IPS-18a (cell line): ENCODE data around the gene HLA-A.
"Not testable (repeated sequence)": the region's sequence is repeated elsewhere in the genome, so short reads cannot be mapped to it uniquely, and the experiment has no call there.

Experiments used
- H3K27ac ChIP-seq: one replicate; pipeline ENCODE4 v1.5.1; 2013; ENCODE audit warnings: low read length
- H3K27me3 ChIP-seq: one replicate; pipeline ENCODE4 v1.6.1; 2013; ENCODE audit warnings: mild to moderate bottlenecking, low read length; ENCODE audit not compliant: control insufficient read depth, insufficient read depth
- H3K36me3 ChIP-seq: one replicate; pipeline ENCODE4 v1.6.1; 2013; ENCODE audit warnings: low read depth, low read length; ENCODE audit not compliant: control insufficient read depth
- H3K4me1 ChIP-seq: one replicate; pipeline ENCODE4 v1.6.1; 2013; ENCODE audit warnings: low read depth, low read length; ENCODE audit not compliant: control insufficient read depth
- H3K4me3 ChIP-seq: one replicate; pipeline ENCODE4 v1.5.1; 2013; ENCODE audit warnings: low read length
- H3K9ac ChIP-seq: one replicate; pipeline ENCODE4 v1.6.1; 2013; ENCODE audit warnings: mild to moderate bottlenecking, low read length, moderate library complexity
- H3K9me3 ChIP-seq: one replicate; pipeline ENCODE4 v1.6.1; 2013; ENCODE audit warnings: low read depth, low read length; ENCODE audit not compliant: control insufficient read depth

The HLA-A gene

GRCh38 chr6:29951882-29952281 is 9.6 kb downstream of the HLA-A start:
- no peak overlapping the region for H3K27ac ChIP-seq
- H3K27me3 ChIP-seq = no peaks in the 10 kb centered on the region
- H3K4me3 ChIP-seq = no peak overlapping the region
- no peaks in the 10 kb centered on the region for H3K4me1 ChIP-seq
- H3K9ac ChIP-seq = no peak overlapping the region
- no peaks in the 10 kb centered on the region for H3K9me3 ChIP-seq
- H3K36me3 ChIP-seq = no peaks in the 10 kb centered on the region

- H3K4me3 ChIP-seq = no peak overlapping the region
- H3K27ac ChIP-seq = no peak overlapping the region
- no peaks in the 10 kb centered on the region for H3K36me3 ChIP-seq
- no peaks in the 10 kb centered on the region for H3K9me3 ChIP-seq
- no peak overlapping the region for H3K9ac ChIP-seq
- no peaks in the 10 kb centered on the region for H3K27me3 ChIP-seq
- no peaks in the 10 kb centered on the region for H3K4me1 ChIP-seq
Measured at GRCh38 chr6:29953001-29953441, 10.7 kb downstream of the HLA-A start.

GRCh38 chr6:29953686-29954085 is 11.4 kb downstream of the HLA-A start:
- H3K4me1 ChIP-seq = no peaks in the 10 kb centered on the region
- H3K4me3 ChIP-seq = no peak overlapping the region
- H3K9me3 ChIP-seq = no peaks in the 10 kb centered on the region
- H3K27me3 ChIP-seq = no peaks in the 10 kb centered on the region
- H3K9ac ChIP-seq = no peak overlapping the region
- H3K36me3 ChIP-seq = no peaks in the 10 kb centered on the region
- H3K27ac ChIP-seq = no peak overlapping the region

- H3K27ac ChIP-seq = no peak overlapping the region
- no peaks in the 10 kb centered on the region for H3K27me3 ChIP-seq
- H3K9ac ChIP-seq = no peak overlapping the region
- no peaks in the 10 kb centered on the region for H3K9me3 ChIP-seq
- H3K4me3 ChIP-seq = no peak overlapping the region
- no peaks in the 10 kb centered on the region for H3K36me3 ChIP-seq
- H3K4me1 ChIP-seq = no peaks in the 10 kb centered on the region
Measured at GRCh38 chr6:29954272-29954671, 11.9 kb downstream of the HLA-A start.

GRCh38 chr6:29955783-29956182 is 13.5 kb downstream of the HLA-A start:
- H3K9ac ChIP-seq = no peak overlapping the region
- no peaks in the 10 kb centered on the region for H3K27me3 ChIP-seq
- H3K4me3 ChIP-seq = no peak overlapping the region
- H3K27ac ChIP-seq = no peak overlapping the region
- no peaks in the 10 kb centered on the region for H3K9me3 ChIP-seq
- H3K36me3 ChIP-seq = no peaks in the 10 kb centered on the region
- H3K4me1 ChIP-seq = no peaks in the 10 kb centered on the region

GRCh38 chr6:29956518-29956917 is 14.2 kb downstream of the HLA-A start:
- Histone ChIP-seq H3K4me3 (no peak overlapping the region), H3K36me3 (no peaks in the 10 kb centered on the region), H3K9ac (no peak overlapping the region), H3K9me3 (no peaks in the 10 kb centered on the region), H3K4me1 (no peaks in the 10 kb centered on the region), H3K27ac (no peak overlapping the region), H3K27me3 (no peaks in the 10 kb centered on the region)

- H3K9ac ChIP-seq = no peak overlapping the region
- H3K36me3 ChIP-seq = no peaks in the 10 kb centered on the region
- H3K27me3 ChIP-seq = no peaks in the 10 kb centered on the region
- H3K27ac ChIP-seq = no peak overlapping the region
- H3K9me3 ChIP-seq = no peaks in the 10 kb centered on the region
- H3K4me1 ChIP-seq = no peaks in the 10 kb centered on the region
- no peak overlapping the region for H3K4me3 ChIP-seq
Measured at GRCh38 chr6:29958046-29958445, 15.7 kb downstream of the HLA-A start.

- Histone ChIP-seq H3K4me1 (no peaks in the 10 kb centered on the region), H3K36me3 (no peaks in the 10 kb centered on the region), H3K9me3 (no peaks in the 10 kb centered on the region), H3K27ac (no peak overlapping the region), H3K27me3 (no peaks in the 10 kb centered on the region), H3K9ac (no peak overlapping the region), H3K4me3 (no peak overlapping the region)
Measured at GRCh38 chr6:29958921-29959320, 16.6 kb downstream of the HLA-A start.

- Histone ChIP-seq H3K36me3 (no peaks in the 10 kb centered on the region), H3K9me3 (no peaks in the 10 kb centered on the region), H3K4me1 (peaks cover 4% of the 10 kb centered on the region), H3K4me3 (no peak overlapping the region), H3K27ac (no peak overlapping the region), H3K9ac (no peak overlapping the region), H3K27me3 (no peaks in the 10 kb centered on the region)
Measured at GRCh38 chr6:29959467-29959866, 17.1 kb downstream of the HLA-A start.

GRCh38 chr6:29961966-29962365 is 19.6 kb downstream of the HLA-A start:
- no peak overlapping the region for H3K4me3 ChIP-seq
- H3K36me3 ChIP-seq = no peaks in the 10 kb centered on the region
- H3K27ac ChIP-seq = no peak overlapping the region
- H3K9ac ChIP-seq = no peak overlapping the region
- no peaks in the 10 kb centered on the region for H3K27me3 ChIP-seq
- peaks cover 29% of the 10 kb centered on the region for H3K4me1 ChIP-seq
- H3K9me3 ChIP-seq = no peaks in the 10 kb centered on the region

- H3K4me1 ChIP-seq = peaks cover 29% of the 10 kb centered on the region
- not testable (repeated sequence) for H3K27ac ChIP-seq, H3K9ac ChIP-seq, H3K27me3 ChIP-seq, H3K9me3 ChIP-seq, H3K4me3 ChIP-seq, H3K36me3 ChIP-seq
Measured at GRCh38 chr6:29963697-29964096, 21.4 kb downstream of the HLA-A start.

- Histone ChIP-seq H3K9me3 (no peaks in the 10 kb centered on the region), H3K4me1 (peaks cover 29% of the 10 kb centered on the region), H3K27ac (peak overlapping the region; percentile 87), H3K27me3 (no peaks in the 10 kb centered on the region), H3K36me3 (no peaks in the 10 kb centered on the region), H3K9ac (peak overlapping the region; percentile 59), H3K4me3 (peak overlapping the region; percentile 18)
Measured at GRCh38 chr6:29964518-29964886, 22.2 kb downstream of the HLA-A start.
